ENCODE measurements around the gene PHPT1.

The PHPT1 gene

DNA sequence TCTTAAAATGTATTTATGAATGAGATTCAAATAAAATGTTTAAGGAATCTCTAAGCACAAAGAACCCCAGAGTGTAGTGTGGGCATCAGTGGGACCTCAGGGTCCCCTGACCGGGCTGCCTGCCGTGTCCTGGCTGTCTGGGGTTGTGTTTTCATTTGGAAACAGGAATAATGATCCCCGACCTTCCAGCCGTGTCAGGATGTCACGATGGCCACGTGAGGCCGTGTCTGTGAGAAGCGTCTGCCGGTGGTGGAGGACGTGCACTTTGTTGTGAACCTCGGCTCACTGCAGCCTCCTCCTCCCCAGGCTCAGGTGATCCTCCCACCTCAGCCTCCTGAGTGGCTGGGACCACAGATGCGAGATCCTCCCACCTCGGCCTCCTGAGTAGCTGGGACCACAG lies 41.5 kb downstream of the PHPT1 start:
- no peak for DNase-seq

DNA sequence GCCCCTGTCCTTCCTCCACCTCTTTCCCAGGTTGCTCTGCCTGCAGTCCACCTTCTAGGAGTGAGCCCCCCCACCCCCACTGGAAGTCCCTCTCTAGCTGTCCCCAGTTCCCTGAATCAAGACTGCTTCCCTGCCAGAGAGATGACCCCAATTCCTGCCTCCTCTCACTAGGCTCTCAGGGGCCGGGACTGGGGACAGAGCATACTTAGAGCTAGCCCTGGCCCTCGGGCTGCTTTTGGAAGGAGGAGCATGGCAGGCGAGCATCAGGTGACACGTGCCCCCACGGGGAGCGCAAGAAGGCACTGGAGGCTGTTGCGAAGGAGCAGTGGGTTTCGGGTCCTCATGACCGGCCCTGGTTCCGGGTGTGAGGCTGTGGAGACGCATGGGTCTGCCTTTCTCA lies 46.8 kb downstream of the PHPT1 start:
- DNase-seq, result no peak

DNA sequence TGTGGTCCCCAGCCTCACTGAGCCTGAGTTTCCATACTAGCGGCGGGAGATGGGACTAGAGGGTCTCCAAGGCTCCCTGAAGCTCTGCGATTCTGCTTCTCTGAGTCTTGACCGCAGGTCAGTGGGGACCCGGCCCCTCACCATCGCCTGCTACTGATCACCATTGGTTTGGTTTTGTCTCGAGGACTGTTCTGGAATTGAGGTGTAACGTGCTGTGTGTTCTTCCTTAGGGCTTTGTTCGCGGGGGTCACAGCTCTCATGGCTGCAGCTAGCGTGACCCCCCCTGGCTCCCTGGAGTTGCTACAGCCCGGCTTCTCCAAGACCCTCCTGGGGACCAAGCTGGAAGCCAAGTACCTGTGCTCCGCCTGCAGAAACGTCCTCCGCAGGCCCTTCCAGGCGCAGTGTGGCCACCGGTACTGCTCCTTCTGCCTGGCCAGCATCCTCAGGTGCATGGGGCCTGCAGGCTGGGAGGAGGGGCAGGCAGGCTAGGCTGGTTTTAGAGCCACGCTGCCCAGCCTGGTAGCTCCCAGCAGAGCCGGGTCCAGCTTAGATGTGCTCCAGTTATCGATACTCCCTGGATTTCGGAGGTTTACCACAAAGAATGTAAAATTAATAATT lies 49.4 kb downstream of the PHPT1 start:
- no peak for DNase-seq

DNA sequence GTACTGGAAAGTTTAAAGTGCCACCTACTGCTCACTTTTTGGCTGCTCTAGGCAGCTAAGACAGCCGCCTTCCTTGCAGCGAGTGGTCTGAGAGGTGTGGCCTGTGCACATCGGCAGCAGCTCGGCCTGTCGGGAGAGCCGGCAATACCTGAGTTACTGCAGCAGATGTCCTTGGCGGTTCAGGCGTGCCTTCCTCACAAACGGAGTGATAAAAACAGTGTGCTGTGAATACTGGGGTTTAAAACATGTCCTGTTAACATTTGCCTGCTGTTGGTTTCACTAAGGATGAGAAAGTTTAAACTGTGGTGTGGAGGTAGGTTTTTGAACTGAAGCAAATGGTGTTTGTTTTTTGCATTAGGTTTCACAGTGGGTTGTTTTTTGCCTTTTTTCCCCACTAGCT lies 50.0 kb downstream of the PHPT1 start:
- no peak for DNase-seq

DNA sequence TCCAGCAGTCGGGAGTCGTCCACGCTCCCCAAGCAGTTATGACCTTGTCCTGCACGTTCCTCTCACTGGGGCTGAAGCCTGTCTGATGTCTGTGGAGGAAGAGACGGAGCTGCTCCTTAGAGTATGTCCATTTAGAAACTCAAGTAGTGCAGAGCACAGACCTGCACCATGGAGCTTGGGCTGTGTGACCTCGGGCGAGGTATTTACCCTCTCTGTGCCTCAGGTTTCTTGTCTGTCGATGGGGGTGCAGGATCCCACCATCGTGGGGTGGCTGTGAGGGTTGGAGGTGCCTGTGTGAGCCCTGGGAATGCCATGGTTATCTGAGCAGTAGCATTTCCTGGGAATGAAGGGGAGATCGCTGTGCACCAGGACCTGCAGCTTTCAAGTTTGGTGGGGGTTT lies 51.3 kb downstream of the PHPT1 start:
- no peak for DNase-seq
